ENCODE results near the gene EP400. TPM values are rescaled to one million over a fixed set of nuclear protein-coding genes. Genes with fewer than 3 reads are reported as not detected.

The EP400 gene
- total and polyA plus RNA-seq, 9 donors: 19.6 to 60.7 (median 44.0) TPM

DNA sequence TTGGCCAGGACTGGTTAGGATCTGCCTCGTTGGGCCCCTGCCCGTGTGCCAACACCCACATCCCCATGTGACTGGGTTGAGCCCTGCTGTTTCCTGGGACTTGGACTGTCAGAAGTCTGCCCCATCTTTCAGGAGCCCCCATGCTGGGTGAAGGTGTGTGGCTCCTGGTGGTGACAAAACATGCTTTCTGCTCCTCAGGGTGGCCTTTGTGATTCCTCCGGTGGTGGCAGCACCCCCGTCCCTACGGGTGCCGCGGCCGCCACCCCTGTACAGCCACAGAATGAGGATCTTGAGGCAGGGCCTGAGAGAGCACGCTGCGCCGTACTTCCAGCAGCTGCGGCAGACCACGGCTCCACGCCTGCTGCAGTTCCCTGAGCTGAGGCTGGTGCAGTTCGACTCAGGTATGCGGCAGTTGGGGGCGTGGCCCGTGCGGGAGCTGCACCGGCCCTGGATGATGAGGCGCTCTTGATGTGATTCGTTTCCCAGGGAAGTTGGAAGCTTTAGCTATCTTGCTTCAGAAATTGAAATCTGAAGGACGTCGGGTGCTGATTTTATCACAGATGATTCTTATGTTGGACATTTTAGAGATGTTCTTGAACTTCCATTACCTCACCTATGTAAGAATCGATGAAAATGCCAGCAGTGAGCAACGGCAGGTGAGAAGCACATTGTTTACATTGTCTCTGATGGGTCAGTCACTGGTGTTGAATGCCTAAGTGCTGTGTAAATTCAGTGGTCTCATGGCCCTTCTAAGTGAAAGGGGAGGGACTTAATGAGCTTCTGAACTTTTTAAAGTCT is 80.0 kb downstream of the EP400 start:
- TF ChIP-seq POLR2A (IDR thresholded peaks at IDR 0.05): no peak
- WGBS, 3 donors: 89 to 93% (median 90%) methylated on average over 26 of the region's 26 CpGs
- Histone ChIP-seq H3K4me3 (no peak overlapping the region), H3K9me3 (no peaks in the 10 kb centered on the region), H3K4me1 (ENCODE audit: insufficient read depth) (peaks cover 5% of the 10 kb centered on the region), H3K27me3 (no peaks in the 10 kb centered on the region), H3K36me3 (no peaks in the 10 kb centered on the region), H3K27ac (no peak overlapping the region)
- intact Hi-C loops (cut with DNase I): no loop called here
- DNase-seq: peak in 1 of 5 donors; percentile 31

GRCh38 chr12:132030367-132031038 is 80.8 kb downstream of the EP400 start:
- Histone ChIP-seq H3K9me3 (no peaks in the 10 kb centered on the region), H3K27ac (peak overlapping the region in 1 of 2 donors; percentile 42), H3K36me3 (no peaks in the 10 kb centered on the region), H3K27me3 (no peaks in the 10 kb centered on the region), H3K4me3 (no peak overlapping the region), H3K4me1 (ENCODE audit: insufficient read depth) (peaks cover 5% of the 10 kb centered on the region)
- intact Hi-C loops (cut with DNase I): no loop called here
- TF ChIP-seq, protein P1, sequence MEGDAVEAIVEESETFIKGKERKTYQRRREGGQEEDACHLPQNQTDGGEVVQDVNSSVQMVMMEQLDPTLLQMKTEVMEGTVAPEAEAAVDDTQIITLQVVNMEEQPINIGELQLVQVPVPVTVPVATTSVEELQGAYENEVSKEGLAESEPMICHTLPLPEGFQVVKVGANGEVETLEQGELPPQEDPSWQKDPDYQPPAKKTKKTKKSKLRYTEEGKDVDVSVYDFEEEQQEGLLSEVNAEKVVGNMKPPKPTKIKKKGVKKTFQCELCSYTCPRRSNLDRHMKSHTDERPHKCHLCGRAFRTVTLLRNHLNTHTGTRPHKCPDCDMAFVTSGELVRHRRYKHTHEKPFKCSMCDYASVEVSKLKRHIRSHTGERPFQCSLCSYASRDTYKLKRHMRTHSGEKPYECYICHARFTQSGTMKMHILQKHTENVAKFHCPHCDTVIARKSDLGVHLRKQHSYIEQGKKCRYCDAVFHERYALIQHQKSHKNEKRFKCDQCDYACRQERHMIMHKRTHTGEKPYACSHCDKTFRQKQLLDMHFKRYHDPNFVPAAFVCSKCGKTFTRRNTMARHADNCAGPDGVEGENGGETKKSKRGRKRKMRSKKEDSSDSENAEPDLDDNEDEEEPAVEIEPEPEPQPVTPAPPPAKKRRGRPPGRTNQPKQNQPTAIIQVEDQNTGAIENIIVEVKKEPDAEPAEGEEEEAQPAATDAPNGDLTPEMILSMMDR (IDR thresholded peaks at IDR 0.05): no peak
- no peak for TF ChIP-seq POLR2A (IDR thresholded peaks at IDR 0.05)
- no peak for TF ChIP-seq EP300 (IDR thresholded peaks at IDR 0.05)
- WGBS, 3 donors: 30 to 72% (median 34%) methylated on average over 11 of the region's 11 CpGs
- DNase-seq: peak in 1 of 5 donors; percentile 49

DNA sequence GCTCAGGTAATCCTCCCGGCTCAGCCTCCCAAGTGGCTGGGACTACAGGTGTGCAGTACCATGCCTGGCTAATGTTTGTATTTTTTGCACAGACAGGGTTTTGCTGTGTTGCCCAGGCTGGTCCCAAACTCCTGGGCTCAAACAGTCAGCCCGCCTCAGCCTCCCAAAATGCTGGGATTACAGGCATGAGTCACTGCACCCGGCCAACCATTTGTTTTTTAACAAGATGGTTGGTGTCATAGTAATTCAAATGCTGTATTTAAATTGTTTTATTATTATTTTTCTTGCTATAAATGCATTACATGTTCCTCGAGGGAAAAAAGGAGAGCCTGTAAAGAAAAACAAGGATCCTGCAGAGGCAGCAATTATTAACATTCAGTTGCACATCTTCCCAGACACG is 83.9 kb downstream of the EP400 start:
- Histone ChIP-seq H3K36me3 (no peaks in the 10 kb centered on the region), H3K27me3 (no peaks in the 10 kb centered on the region), H3K27ac (no peak overlapping the region), H3K4me3 (no peak overlapping the region), H3K4me1 (ENCODE audit: insufficient read depth) (peaks cover 5% of the 10 kb centered on the region), H3K9me3 (no peaks in the 10 kb centered on the region)
- DNase-seq: no peak
- intact Hi-C loops (cut with DNase I): no loop called here
- WGBS, 3 donors: 77 to 85% (median 85%) methylated on average over 5 of the region's 5 CpGs
- no peak for TF ChIP-seq POLR2A (IDR thresholded peaks at IDR 0.05)

DNA sequence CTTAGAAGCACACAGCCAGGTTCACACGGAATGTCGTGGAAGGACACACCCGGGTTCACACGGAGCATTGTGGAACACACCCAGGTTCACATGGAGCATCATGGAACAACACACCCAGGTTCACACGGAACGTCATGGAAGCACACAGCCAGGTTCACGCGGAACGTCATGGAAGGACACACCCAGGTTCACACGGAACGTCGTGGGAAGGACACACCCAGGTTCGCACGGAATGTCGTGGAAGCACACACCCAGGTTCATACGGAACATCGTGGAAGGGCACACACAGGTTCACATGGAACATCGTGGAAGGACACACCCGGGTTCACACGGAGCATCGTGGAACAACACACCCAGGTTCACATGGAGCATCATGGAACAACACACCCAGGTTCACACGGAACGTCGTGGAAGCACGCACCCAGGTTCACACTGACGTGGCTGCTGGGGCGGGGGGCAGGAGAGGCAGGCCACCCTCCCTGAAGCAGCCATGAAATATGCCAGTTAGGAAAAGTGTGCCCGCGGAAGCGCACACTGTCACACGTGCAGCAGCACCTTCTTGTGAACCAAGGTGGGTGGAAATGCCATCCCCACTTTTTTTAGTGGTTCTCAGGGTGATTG is 86.4 kb downstream of the EP400 start:
- TF ChIP-seq EP300 (IDR thresholded peaks at IDR 0.05) (no peak), POLR2A (IDR thresholded peaks at IDR 0.05) (no peak)
- TF ChIP-seq, protein P1 (IDR thresholded peaks at IDR 0.05): no peak
- H3K4me1 ChIP-seq (ENCODE audit: insufficient read depth): peaks cover 3% of the 10 kb centered on the region
- intact Hi-C loops (cut with DNase I): no loop called here
- H3K4me3 ChIP-seq: no peak overlapping the region
- no peaks in the 10 kb centered on the region for H3K9me3 ChIP-seq
- no peak overlapping the region for H3K27ac ChIP-seq
- no peaks in the 10 kb centered on the region for H3K36me3 ChIP-seq
- no peak for DNase-seq
- no peaks in the 10 kb centered on the region for H3K27me3 ChIP-seq
- WGBS, 3 donors: 91 to 93% (median 92%) methylated on average over 31 of the region's 31 CpGs

GRCh38 chr12:132040906-132041606 is 91.3 kb downstream of the EP400 start:
- TF ChIP-seq EP300 (IDR thresholded peaks at IDR 0.05) (no peak), POLR2A (IDR thresholded peaks at IDR 0.05) (no peak)
- TF ChIP-seq, protein P1 (IDR thresholded peaks at IDR 0.05): no peak
- intact Hi-C loops (cut with DNase I): no loop called here
- H3K9me3 ChIP-seq: no peaks in the 10 kb centered on the region
- H3K4me3 ChIP-seq: no peak overlapping the region
- 85 to 91% (median 88%) methylated on average over 20 of the region's 20 CpGs for WGBS, 3 donors
- DNase-seq: no peak
- no peak overlapping the region for H3K27ac ChIP-seq
- no peaks in the 10 kb centered on the region for H3K27me3 ChIP-seq
- H3K4me1 ChIP-seq (ENCODE audit: insufficient read depth): no peaks in the 10 kb centered on the region
- no peaks in the 10 kb centered on the region for H3K36me3 ChIP-seq
